Measurements from ENCODE around the gene UTS2B.

GRCh38 chr3:191357909-191358308, 27.6 kb upstream of the UTS2B start:
- TF ChIP-seq SUZ12 (IDR thresholded peaks at IDR 0.05), result no peak
- no peak for TF ChIP-seq L3MBTL2 (conservative IDR thresholded peaks at IDR 0.05)
- no peak for TF ChIP-seq ARNT (IDR thresholded peaks at IDR 0.05)
- no peak for TF ChIP-seq LEF1 (IDR thresholded peaks at IDR 0.05; ENCODE audit: borderline replicate concordance)
- no peak for TF ChIP-seq FOXM1 (IDR thresholded peaks at IDR 0.05; ENCODE audit: borderline replicate concordance)
- TF ChIP-seq PKNOX1 (IDR thresholded peaks at IDR 0.05), result no peak
- TF ChIP-seq TARDBP (IDR thresholded peaks at IDR 0.05), result no peak
